Activated CD8-positive, alpha-beta T cell treated with anti-CD3 and anti-CD28 coated beads for 36 hours (primary cell): ENCODE data around the gene DKK3. TPM values are rescaled to one million over a fixed set of nuclear protein-coding genes. Genes with fewer than 3 reads are reported as not detected.

Source experiments
- ATAC-seq: fragments of 200-7000 bp; cut with Tn5 transposase; one replicate; pipeline ENCODE4 v1.10.0; 2021; ENCODE audit warnings: mild to moderate bottlenecking, moderate library complexity
- CTCF ChIA-PET: fragments of 350-600 bp; sonication (Branson Sonifier 250); formaldehyde crosslinking; loops from one replicate; lab custom pipeline; 2021; ENCODE audit warnings: antibody characterized with exemption; lab: Charles Lee
- POLR2A ChIA-PET: fragments of 350-600 bp; sonication (Branson Sonifier 250); formaldehyde crosslinking; loops from one replicate; lab custom pipeline; 2021; ENCODE audit warnings: antibody characterized with exemption; lab: Charles Lee
- DNase-seq: peaks from one replicate; pipeline ENCODE4 v3.0.0-alpha.2; 2020
- H3K27ac Mint-ChIP-seq: one replicate; pipeline ENCODE4 v1.8.0; 2021; ENCODE audit warnings: mild to moderate bottlenecking, mixed read lengths
- H3K27me3 Mint-ChIP-seq: one replicate; pipeline ENCODE4 v1.8.0; 2021; ENCODE audit warnings: mixed read lengths
- H3K36me3 Mint-ChIP-seq: one replicate; pipeline ENCODE4 v1.8.0; 2021; ENCODE audit warnings: low read depth, mixed read lengths
- H3K4me1 Mint-ChIP-seq: one replicate; pipeline ENCODE4 v1.8.0; 2021; ENCODE audit warnings: low read depth, mixed read lengths
- H3K4me3 Mint-ChIP-seq: one replicate; pipeline ENCODE4 v1.8.0; 2021; ENCODE audit warnings: mild to moderate bottlenecking, moderate library complexity, mixed read lengths
- H3K9me3 Mint-ChIP-seq: one replicate; pipeline ENCODE4 v1.8.0; 2021; ENCODE audit warnings: mixed read lengths
- CTCF ChIP-seq: fragments of 200-600 bp; IDR thresholded peaks from one replicate; pipeline ENCODE4 v1.8.0; 2022; ENCODE audit warnings: antibody characterized with exemption, mild to moderate bottlenecking
- intact Hi-C: fragments of 100-400 bp; cut with micrococcal nuclease; formaldehyde crosslinking; loops from one replicate; pipeline ENCODE4 v1.10.0; 2022
- total RNA-seq, 2 experiments: library from RNA; stranded (reverse); gene quantifications; one replicate each; pipeline ENCODE4 v1.2.3, GENCODE V29; 2021

The DKK3 gene
- total RNA-seq, 2 experiments from 2014 or later = not detected

- no peak for TF ChIP-seq CTCF
- intact Hi-C loops = no loop called here
- no peak overlapping the region for H3K4me3 Mint-ChIP-seq
- H3K27ac Mint-ChIP-seq = no peak overlapping the region
- CTCF ChIA-PET = interaction anchor here (1.9 kb wide), 1 partner anchor 16 kb away, joined by 6 read pairs; no protein-coding TSS in a partner anchor
- POLR2A ChIA-PET = no interaction called here
- H3K4me1 Mint-ChIP-seq = peaks cover 6% of the 10 kb centered on the region
- H3K9me3 Mint-ChIP-seq = no peaks in the 10 kb centered on the region
- ATAC-seq (no peak), DNase-seq (no peak)
- no peaks in the 10 kb centered on the region for H3K36me3 Mint-ChIP-seq
- H3K27me3 Mint-ChIP-seq = no peaks in the 10 kb centered on the region
Measured at GRCh38 chr11:11983427-11983826, 25.0 kb downstream of the DKK3 start.

DNA sequence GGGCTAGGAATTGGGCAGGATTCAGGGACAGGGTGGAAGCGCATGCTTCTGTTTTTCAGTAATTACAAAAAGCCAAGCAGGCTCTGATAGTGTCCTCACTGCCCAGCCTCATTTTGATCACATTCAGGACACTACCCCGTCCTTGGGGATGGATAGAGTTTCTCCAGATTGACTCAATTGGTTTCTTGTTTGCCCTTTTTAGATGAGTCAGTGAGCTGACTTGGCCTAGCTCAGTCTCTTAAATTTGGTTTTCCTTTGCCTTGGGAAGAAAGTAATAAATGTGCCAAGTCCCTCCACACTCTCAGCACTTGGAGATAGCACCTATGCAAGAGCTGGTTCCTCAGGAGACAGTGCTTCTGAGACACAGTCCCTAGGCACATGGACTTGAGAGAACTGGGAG, 25.5 kb downstream of the DKK3 start:
- Mint-ChIP-seq H3K4me1 (peaks cover 6% of the 10 kb centered on the region), H3K36me3 (no peaks in the 10 kb centered on the region), H3K27ac (no peak overlapping the region), H3K9me3 (no peaks in the 10 kb centered on the region), H3K27me3 (no peaks in the 10 kb centered on the region), H3K4me3 (no peak overlapping the region)
- CTCF ChIA-PET = interaction anchor here (1.9 kb wide), 1 partner anchor 16 kb away, joined by 6 read pairs; no protein-coding TSS in a partner anchor
- no peak for TF ChIP-seq CTCF
- ATAC-seq (no peak), DNase-seq (no peak)
- intact Hi-C loops = no loop called here
- POLR2A ChIA-PET = no interaction called here

DNA sequence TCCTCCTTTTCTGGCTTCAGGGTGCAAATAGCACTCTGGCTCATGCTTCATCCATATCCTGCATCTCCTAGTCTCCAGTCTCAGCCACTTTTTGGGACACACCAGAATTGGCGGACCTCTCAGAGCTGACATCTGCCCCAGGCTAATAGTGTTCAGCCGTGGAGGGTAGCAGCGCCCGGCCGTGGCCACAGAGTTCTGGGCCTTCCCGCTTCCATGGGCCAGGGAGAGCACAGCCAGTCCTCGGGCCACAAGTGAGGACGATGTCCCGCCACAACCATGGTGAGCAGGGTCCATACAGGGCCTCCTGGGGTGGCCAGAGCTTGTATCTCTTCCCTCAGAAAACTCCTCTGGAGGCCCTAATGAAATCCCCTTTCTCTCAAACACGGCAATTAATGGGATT, 26.0 kb downstream of the DKK3 start:
- intact Hi-C loops = no loop called here
- CTCF ChIA-PET = interaction anchor here (1.9 kb wide), 1 partner anchor 15 kb away, joined by 6 read pairs; no protein-coding TSS in a partner anchor

DNA sequence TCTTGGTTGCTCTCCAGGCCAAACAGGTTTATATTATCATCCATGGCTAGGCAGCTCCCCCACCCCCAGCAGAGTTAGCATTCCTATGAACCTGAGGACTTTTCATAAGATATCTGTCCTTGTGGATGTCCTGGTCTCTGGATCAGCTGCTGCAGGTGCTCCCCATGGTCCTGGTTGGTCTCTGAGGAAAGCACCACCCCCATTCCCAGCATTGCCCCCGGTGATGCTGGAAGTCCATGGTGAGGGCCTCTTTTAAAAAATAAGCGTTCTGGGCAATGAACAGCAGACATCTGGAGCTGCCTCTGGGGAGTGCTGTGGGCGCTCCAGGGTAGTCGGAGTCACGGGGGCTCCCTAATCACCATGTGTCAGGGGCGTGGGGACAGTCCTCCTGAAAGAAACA, 26.6 kb downstream of the DKK3 start:
- H3K4me1 Mint-ChIP-seq = no peaks in the 10 kb centered on the region
- ATAC-seq (no peak), DNase-seq (no peak)
- no peak overlapping the region for H3K27ac Mint-ChIP-seq
- intact Hi-C loops = no loop called here
- H3K9me3 Mint-ChIP-seq = no peaks in the 10 kb centered on the region
- no peaks in the 10 kb centered on the region for H3K36me3 Mint-ChIP-seq
- no peak for TF ChIP-seq CTCF
- H3K27me3 Mint-ChIP-seq = no peaks in the 10 kb centered on the region
- CTCF ChIA-PET = interaction anchor here (1.1 to 1.9 kb wide), 3 partner anchors 10 to 301 kb away, joined by 3 to 6 read pairs (median 3); no protein-coding TSS in a partner anchor
- H3K4me3 Mint-ChIP-seq = no peak overlapping the region
- POLR2A ChIA-PET = no interaction called here

More for the DNA sequence above, 26.0 kb downstream of the DKK3 start:
- H3K27ac Mint-ChIP-seq = no peak overlapping the region
- H3K4me3 Mint-ChIP-seq = no peak overlapping the region
- DNase-seq (no peak), ATAC-seq (no peak)
- no peaks in the 10 kb centered on the region for H3K27me3 Mint-ChIP-seq
- H3K36me3 Mint-ChIP-seq = no peaks in the 10 kb centered on the region
- no peaks in the 10 kb centered on the region for H3K9me3 Mint-ChIP-seq
- H3K4me1 Mint-ChIP-seq = peaks cover 1% of the 10 kb centered on the region
- TF ChIP-seq CTCF = no peak
- POLR2A ChIA-PET = no interaction called here

DNA sequence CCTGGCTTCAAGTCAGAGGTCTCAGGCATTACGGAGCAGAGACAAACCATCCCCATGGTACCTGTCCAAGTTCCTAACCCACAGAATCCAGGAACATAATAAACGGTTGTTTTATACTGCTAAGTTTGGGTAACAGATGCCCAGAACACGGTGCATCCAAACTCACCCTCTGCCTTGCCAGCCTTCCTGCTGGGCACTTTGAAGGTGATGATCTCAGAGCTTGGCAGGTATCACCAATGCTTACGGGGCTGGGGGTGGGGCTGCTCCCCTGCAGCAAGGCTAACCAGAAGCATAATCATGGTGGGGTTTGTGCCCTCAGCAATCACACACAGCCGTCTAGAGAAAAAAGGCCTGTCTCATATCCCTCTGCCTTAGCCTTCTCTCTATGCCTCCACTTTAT, 27.1 kb downstream of the DKK3 start:
- CTCF ChIA-PET = interaction anchor here (1.1 to 1.3 kb wide), 2 partner anchors 9 to 301 kb away, joined by 3 read pairs; no protein-coding TSS in a partner anchor
- POLR2A ChIA-PET = interaction anchor here (0.8 kb wide), 1 partner anchor 25 kb away, joined by 3 read pairs; no protein-coding TSS in a partner anchor
- H3K4me3 Mint-ChIP-seq = no peak overlapping the region
- no peaks in the 10 kb centered on the region for H3K4me1 Mint-ChIP-seq
- DNase-seq (no peak), ATAC-seq (no peak)
- H3K27ac Mint-ChIP-seq = no peak overlapping the region
- intact Hi-C loops = no loop called here
- H3K9me3 Mint-ChIP-seq = no peaks in the 10 kb centered on the region
- TF ChIP-seq CTCF = no peak
- no peaks in the 10 kb centered on the region for H3K27me3 Mint-ChIP-seq
- no peaks in the 10 kb centered on the region for H3K36me3 Mint-ChIP-seq
